ENCODE results near the gene GRWD1. TPM values are rescaled to one million over a fixed set of nuclear protein-coding genes. Genes with fewer than 3 reads are reported as not detected.
A peak's percentile ranks its signal among the peaks of the same experiment; 100 is the strongest.

GRWD1 gene
- total and polyA plus RNA-seq, 10 of the 15 experiments (the other 5 are each of a cell fraction or from before 2014, with no cell fraction given): 1.4 to 103 (median 30.7) TPM

DNA sequence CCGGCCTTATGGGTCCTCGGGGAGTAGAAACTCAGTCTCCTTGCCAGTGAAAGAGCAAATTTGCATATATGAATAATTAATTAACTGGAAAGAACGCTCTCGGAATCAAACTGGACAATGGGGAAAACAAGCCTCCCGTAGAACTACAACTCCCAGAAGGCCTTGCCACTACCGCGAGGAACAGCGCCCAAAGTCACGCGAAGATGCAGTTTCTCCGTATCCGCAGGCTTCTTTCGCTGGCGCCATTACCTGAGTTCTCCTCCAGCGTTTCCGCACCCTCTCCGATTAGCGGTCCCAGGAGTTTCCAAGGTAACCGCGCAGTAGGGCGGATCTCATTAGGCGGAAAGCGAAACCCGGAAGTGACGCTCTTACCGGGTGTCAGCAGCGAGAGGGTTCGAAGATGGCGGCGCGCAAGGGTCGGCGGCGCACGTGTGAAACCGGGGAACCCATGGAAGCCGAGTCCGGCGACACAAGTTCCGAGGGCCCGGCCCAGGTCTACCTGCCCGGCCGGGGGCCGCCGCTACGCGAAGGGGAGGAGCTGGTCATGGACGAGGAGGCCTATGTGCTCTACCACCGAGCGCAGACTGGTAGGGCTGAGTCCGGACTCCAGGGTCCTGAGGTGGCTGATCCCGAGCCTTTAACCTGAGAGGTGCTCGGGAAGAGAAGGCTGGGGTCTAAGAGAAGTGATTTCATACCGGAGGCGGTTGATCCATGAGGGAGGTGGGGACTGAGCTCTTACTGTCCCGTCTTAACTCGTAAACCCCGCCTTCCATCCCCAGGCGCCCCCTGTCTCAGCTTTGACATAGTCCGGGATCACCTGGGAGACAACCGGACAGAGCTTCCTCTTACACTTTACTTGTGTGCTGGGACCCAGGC, at the start of gene GRWD1 (continued):
- TF ChIP-seq MEF2B (IDR thresholded peaks at IDR 0.05; ENCODE audit: partially characterized antibody, poor library complexity, severe bottlenecking) (no peak), DPF2 (IDR thresholded peaks at IDR 0.05) (0 out of 2 replicates have a peak, but pooled peaks have one; percentile 16), RCOR1 (conservative IDR thresholded peaks at IDR 0.05; ENCODE audit: low read depth, low read length) (peak; percentile 94)

DNA sequence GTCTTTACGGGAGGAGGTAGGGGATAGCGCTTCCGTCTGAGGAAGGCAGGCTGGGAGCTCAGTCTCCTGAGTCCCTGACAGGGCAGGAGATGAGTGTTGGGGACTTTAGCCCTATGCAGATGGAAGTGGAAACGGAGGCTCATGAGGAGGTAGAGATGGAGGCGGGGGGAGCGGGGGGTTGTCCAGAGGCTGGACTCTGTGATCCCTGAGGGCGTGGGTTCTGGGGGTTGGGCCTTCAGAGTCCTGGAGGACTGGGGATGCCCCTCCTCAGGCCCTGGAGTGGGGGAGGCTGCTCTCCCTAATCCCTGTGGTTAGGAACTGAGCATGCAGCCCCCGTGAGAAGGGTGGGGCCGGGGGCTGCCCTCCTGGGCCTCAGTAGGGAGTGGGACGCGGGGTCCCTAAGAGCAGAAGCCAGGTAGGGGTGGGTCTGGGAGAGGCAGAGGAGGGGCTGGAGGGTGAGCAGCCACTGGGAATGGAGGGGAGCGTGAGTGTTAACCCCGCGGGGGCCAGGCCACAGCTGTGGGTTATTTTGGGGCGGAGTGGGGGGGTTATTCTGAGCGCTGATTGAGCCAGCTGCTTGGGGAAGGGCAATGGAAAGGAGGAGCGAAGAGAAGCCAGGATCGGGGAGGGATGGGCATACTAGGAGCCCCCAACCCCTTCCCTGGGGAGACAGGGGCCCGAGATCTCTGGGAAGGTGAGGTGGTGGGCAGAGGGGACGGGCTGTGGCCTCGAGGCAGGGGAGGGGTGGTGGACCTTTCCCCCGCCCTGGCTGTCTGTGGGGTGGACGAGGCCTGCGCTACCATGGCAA, 49.6 kb upstream of the GRWD1 start:
- WGBS (ENCODE audit: insufficient coverage, insufficient replicate concordance, low lambda C conversion rate, missing lambda C conversion rate): 49% methylated on average over 24 of the region's 24 CpGs
- Histone ChIP-seq H3K9ac (ENCODE audit: control insufficient read depth, insufficient read depth, low read length) (no peak overlapping the region), H3K4me2 (ENCODE audit: control insufficient read depth, insufficient read depth) (no peak overlapping the region), H3K36me3 (ENCODE audit: control insufficient read depth in 2 of 2, insufficient read depth in 2 of 2, low read length in 1 of 2) (no peaks in the 10 kb centered on the region), H3K79me2 (ENCODE audit: control insufficient read depth, insufficient read depth, low read length) (peaks cover 3% of the 10 kb centered on the region), H3K4me1 (ENCODE audit: control insufficient read depth, insufficient read depth, low read length) (peaks cover 8% of the 10 kb centered on the region; the same call in 1 of the 2 replicates), H4K20me1 (ENCODE audit: control insufficient read depth, insufficient read depth) (no peaks in the 10 kb centered on the region), H3K27me3 (replicated peaks in 1 of 2; ENCODE audit: control insufficient read depth in 2 of 2, insufficient read depth in 2 of 2, low read length in 1 of 2) (peaks cover 13 to 16% of the 10 kb centered on the region in 2 experiments), H3K9me3 (replicated peaks; ENCODE audit: control insufficient read depth, insufficient read depth, low read length) (no peaks in the 10 kb centered on the region), H3K27ac (ENCODE audit: control insufficient read depth, insufficient read depth) (no peak overlapping the region), H3K4me3 (no peak overlapping the region), H2AFZ (ENCODE audit: control insufficient read depth, low read depth, low read length) (no peak overlapping the region)
- ChIA-PET SMC1A (ENCODE audit: uncharacterized antibody, unreplicated experiment) (no interaction called here), CTCF (interaction anchor here (0.8 kb wide), 1 partner anchor 33 kb away, joined by 3 read pairs; no protein-coding TSS in a partner anchor), POLR2A (no interaction called here), RAD21 (ENCODE audit: unreplicated experiment) (no interaction called here)
- ATAC-seq (no peak), FAIRE-seq (no peak), DNase-seq (ENCODE audit: low read depth, low spot score) (no peak)
- in situ Hi-C loops (cut with MboI) (no loop called here), intact Hi-C loops (cut with micrococcal nuclease; ENCODE audit: unreplicated experiment) (no loop called here)
- no TSS peak for BruUV-seq (replicated peaks)
- TF ChIP-seq RFX5 (IDR thresholded peaks at IDR 0.05; ENCODE audit: low read depth, low read length): no peak
- no peak for TF ChIP-seq SMAD1 (IDR thresholded peaks at IDR 0.05; ENCODE audit: low read depth, partially characterized antibody)
- TF ChIP-seq HDAC2 (IDR thresholded peaks at IDR 0.05): no peak
- no peak for TF ChIP-seq TAF1 (IDR thresholded peaks at IDR 0.05; ENCODE audit: borderline replicate concordance, low read depth, low read length)
- no peak for TF ChIP-seq NR2F1 (conservative IDR thresholded peaks at IDR 0.05)
- no peak for TF ChIP-seq JUNB (IDR thresholded peaks at IDR 0.05)
- no peak for TF ChIP-seq ZBED1 (IDR thresholded peaks at IDR 0.05; ENCODE audit: borderline replicate concordance)
- no peak for TF ChIP-seq FOXM1 (IDR thresholded peaks at IDR 0.05; ENCODE audit: low read depth, low read length)
- no peak for TF ChIP-seq NFYA (IDR thresholded peaks at IDR 0.05; ENCODE audit: borderline replicate concordance, low read depth, low read length)
- TF ChIP-seq CEBPB (IDR thresholded peaks at IDR 0.05; ENCODE audit: borderline replicate concordance in 1 of 2, low read depth in 2 of 2, low read length in 2 of 2): no peak
- no peak for TF ChIP-seq SMARCA5 (IDR thresholded peaks at IDR 0.05)
- no peak for TF ChIP-seq MYC (IDR thresholded peaks at IDR 0.05; ENCODE audit: insufficient read depth, insufficient read length, insufficient replicate concordance, low read length, severe bottlenecking)
- TF ChIP-seq KDM1A (IDR thresholded peaks at IDR 0.05; ENCODE audit: borderline replicate concordance): no peak
- TF ChIP-seq, protein P1, sequence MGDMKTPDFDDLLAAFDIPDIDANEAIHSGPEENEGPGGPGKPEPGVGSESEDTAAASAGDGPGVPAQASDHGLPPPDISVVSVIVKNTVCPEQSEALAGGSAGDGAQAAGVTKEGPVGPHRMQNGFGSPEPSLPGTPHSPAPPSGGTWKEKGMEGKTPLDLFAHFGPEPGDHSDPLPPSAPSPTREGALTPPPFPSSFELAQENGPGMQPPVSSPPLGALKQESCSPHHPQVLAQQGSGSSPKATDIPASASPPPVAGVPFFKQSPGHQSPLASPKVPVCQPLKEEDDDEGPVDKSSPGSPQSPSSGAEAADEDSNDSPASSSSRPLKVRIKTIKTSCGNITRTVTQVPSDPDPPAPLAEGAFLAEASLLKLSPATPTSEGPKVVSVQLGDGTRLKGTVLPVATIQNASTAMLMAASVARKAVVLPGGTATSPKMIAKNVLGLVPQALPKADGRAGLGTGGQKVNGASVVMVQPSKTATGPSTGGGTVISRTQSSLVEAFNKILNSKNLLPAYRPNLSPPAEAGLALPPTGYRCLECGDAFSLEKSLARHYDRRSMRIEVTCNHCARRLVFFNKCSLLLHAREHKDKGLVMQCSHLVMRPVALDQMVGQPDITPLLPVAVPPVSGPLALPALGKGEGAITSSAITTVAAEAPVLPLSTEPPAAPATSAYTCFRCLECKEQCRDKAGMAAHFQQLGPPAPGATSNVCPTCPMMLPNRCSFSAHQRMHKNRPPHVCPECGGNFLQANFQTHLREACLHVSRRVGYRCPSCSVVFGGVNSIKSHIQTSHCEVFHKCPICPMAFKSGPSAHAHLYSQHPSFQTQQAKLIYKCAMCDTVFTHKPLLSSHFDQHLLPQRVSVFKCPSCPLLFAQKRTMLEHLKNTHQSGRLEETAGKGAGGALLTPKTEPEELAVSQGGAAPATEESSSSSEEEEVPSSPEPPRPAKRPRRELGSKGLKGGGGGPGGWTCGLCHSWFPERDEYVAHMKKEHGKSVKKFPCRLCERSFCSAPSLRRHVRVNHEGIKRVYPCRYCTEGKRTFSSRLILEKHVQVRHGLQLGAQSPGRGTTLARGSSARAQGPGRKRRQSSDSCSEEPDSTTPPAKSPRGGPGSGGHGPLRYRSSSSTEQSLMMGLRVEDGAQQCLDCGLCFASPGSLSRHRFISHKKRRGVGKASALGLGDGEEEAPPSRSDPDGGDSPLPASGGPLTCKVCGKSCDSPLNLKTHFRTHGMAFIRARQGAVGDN (IDR thresholded peaks at IDR 0.05): no peak
- TF ChIP-seq EZH2 (IDR thresholded peaks at IDR 0.05; ENCODE audit: borderline replicate concordance, control insufficient read depth, low read depth, low read length): no peak

Data from GM12878 (cell line).